MM.1S (cell line): ENCODE results near the gene RASGRP4.

Experiments
- DNase-seq: peaks from one replicate; pipeline ENCODE4 v3.0.0-alpha.2; 2015
- H2AFZ ChIP-seq: fragments of 300-600 bp; sonication (generic); 2 replicates; pipeline ENCODE4 v1.6.0; 2016; ENCODE audit warnings: antibody characterized with exemption, low read length
- H3F3A ChIP-seq: fragments of 300-600 bp; sonication (generic); 2 replicates; pipeline ENCODE4 v1.6.1; 2016; ENCODE audit warnings: mild to moderate bottlenecking, antibody characterized with exemption, low read length, moderate library complexity, mixed read lengths; ENCODE audit not compliant: insufficient read depth
- H3K27ac ChIP-seq: fragments of 300-600 bp; sonication (generic); 2 replicates; pipeline ENCODE4 v1.5.1; 2016; ENCODE audit warnings: mild to moderate bottlenecking, low read length
- H3K27me3 ChIP-seq: fragments of 300-600 bp; sonication (generic); replicated peaks from 2 replicates; pipeline ENCODE4 v1.6.0; 2016; ENCODE audit warnings: low read length; ENCODE audit not compliant: insufficient read depth
- H3K36me3 ChIP-seq: fragments of 300-600 bp; sonication (generic); replicated peaks from 2 replicates; pipeline ENCODE4 v1.6.1; 2016; ENCODE audit warnings: mild to moderate bottlenecking, low read length, mixed read lengths; ENCODE audit not compliant: insufficient read depth
- H3K4me1 ChIP-seq: fragments of 300-600 bp; sonication (generic); 2 replicates; pipeline ENCODE4 v1.6.1; 2016; ENCODE audit warnings: low read length, mixed read lengths
- H3K4me2 ChIP-seq: fragments of 300-600 bp; sonication (generic); 2 replicates; pipeline ENCODE4 v1.6.0; 2016; ENCODE audit warnings: low read depth, low read length
- H3K4me3 ChIP-seq: fragments of 300-600 bp; sonication (generic); 2 replicates; pipeline ENCODE4 v1.5.1; 2016; ENCODE audit warnings: low read length, mixed read lengths
- H3K79me2 ChIP-seq: fragments of 300-600 bp; sonication (generic); 2 replicates; pipeline ENCODE4 v1.6.1; 2016; ENCODE audit warnings: mixed run types, low read length, mixed read lengths
- H3K9ac ChIP-seq: fragments of 300-600 bp; sonication (generic); 2 replicates; pipeline ENCODE4 v1.6.1; 2016; ENCODE audit warnings: low read length, mixed read lengths
- H3K9me2 ChIP-seq: fragments of 300-600 bp; sonication (generic); replicated peaks from 2 replicates; pipeline ENCODE4 v1.6.1; 2016; ENCODE audit warnings: mild to moderate bottlenecking, low read length, mixed read lengths; ENCODE audit not compliant: insufficient read depth
- H3K9me3 ChIP-seq: fragments of 300-600 bp; sonication (generic); replicated peaks from 2 replicates; pipeline ENCODE4 v1.6.1; 2016; ENCODE audit warnings: mild to moderate bottlenecking, low read length, mixed read lengths; ENCODE audit not compliant: insufficient read depth
- H4K20me1 ChIP-seq: fragments of 300-600 bp; sonication (generic); 2 replicates; pipeline ENCODE4 v1.6.1; 2016; ENCODE audit warnings: mild to moderate bottlenecking, low read length, moderate library complexity, mixed read lengths; ENCODE audit not compliant: insufficient read depth
- CTCF ChIP-seq: fragments of 300-600 bp; sonication (generic); IDR thresholded peaks from 2 replicates; pipeline ENCODE4 v1.5.1; 2016; ENCODE audit warnings: antibody characterized with exemption, low read length, mixed read lengths
- EZH2 ChIP-seq: fragments of 300-600 bp; sonication (generic); optimal IDR thresholded peaks from 2 replicates; pipeline ENCODE3; 2017; ENCODE audit warnings: low read depth, mild to moderate bottlenecking, antibody characterized with exemption, low read length, mixed read lengths
- EZH2phosphoT487 ChIP-seq: fragments of 300-600 bp; sonication (generic); IDR thresholded peaks from 2 replicates; pipeline ENCODE4 v1.6.1; 2018; ENCODE audit warnings: antibody characterized with exemption, low read length

Gene RASGRP4

GRCh38 chr19:38376576-38376975 is 49.4 kb downstream of the RASGRP4 start:
- H3K4me2 ChIP-seq = peak overlapping the region; percentile 89; the same call in 1 of the 2 replicates
- H3K79me2 ChIP-seq = peaks cover 41% of the 10 kb centered on the region
- H3K4me1 ChIP-seq = 0 out of 2 replicates have a peak, but pooled peaks cover 3% of the 10 kb centered on the region
- H3F3A ChIP-seq = no peaks in the 10 kb centered on the region
- no peak overlapping the region for H2AFZ ChIP-seq
- H3K9ac ChIP-seq = no peak overlapping the region
- no peak for TF ChIP-seq EZH2phosphoT487
- no peak for TF ChIP-seq EZH2
- no peak for TF ChIP-seq CTCF
- H3K27ac ChIP-seq = no peak overlapping the region
- no peaks in the 10 kb centered on the region for H3K36me3 ChIP-seq
- H3K4me3 ChIP-seq = no peak overlapping the region
- no peak for DNase-seq
- H4K20me1 ChIP-seq = no peaks in the 10 kb centered on the region
- no peaks in the 10 kb centered on the region for H3K9me3 ChIP-seq
- no peaks in the 10 kb centered on the region for H3K9me2 ChIP-seq
- no peaks in the 10 kb centered on the region; the same call in 1 of the 2 replicates for H3K27me3 ChIP-seq

DNA sequence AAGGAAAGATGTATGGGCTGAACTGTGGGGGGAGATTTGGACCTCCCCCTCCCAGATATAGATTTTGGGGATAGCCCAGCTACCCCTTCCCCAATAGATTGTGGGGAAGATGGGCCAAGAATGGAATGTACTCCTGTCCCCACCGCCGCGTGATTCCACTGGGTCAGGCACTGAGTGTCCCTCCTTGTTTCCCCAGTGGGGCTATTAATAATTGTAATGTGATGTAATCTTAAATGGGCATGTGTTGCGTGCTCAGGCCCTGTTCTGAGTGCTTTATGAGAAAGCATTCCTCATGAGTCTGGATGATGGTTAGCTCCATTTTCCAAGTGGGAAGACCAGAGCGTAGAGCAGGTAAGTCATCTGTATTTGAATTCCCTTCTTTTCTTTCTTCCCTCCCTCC is 50.3 kb downstream of the RASGRP4 start:
- DNase-seq = no peak
- no peaks in the 10 kb centered on the region for H3K36me3 ChIP-seq
- H3K27ac ChIP-seq = no peak overlapping the region
- H3K9me3 ChIP-seq = no peaks in the 10 kb centered on the region
- H2AFZ ChIP-seq = no peak overlapping the region
- peak overlapping the region; percentile 93 for H3K9ac ChIP-seq
- H3K4me3 ChIP-seq = peak overlapping the region; percentile 89
- no peak for TF ChIP-seq EZH2phosphoT487
- no peak for TF ChIP-seq EZH2
- no peak for TF ChIP-seq CTCF
- H4K20me1 ChIP-seq = no peaks in the 10 kb centered on the region
- no peaks in the 10 kb centered on the region for H3K9me2 ChIP-seq
- H3K4me2 ChIP-seq = peak overlapping the region; percentile 89
- H3K79me2 ChIP-seq = peaks cover 41% of the 10 kb centered on the region
- H3F3A ChIP-seq = no peaks in the 10 kb centered on the region
- H3K4me1 ChIP-seq = 0 out of 2 replicates have a peak, but pooled peaks cover 3% of the 10 kb centered on the region
- H3K27me3 ChIP-seq = no peaks in the 10 kb centered on the region; the same call in 1 of the 2 replicates

- no peak for TF ChIP-seq CTCF
- TF ChIP-seq EZH2phosphoT487 = no peak
- TF ChIP-seq EZH2 = no peak
- Histone ChIP-seq H3K9me2 (no peaks in the 10 kb centered on the region), H4K20me1 (no peaks in the 10 kb centered on the region)
These were observed 50.9 kb downstream of the RASGRP4 start for GRCh38 chr19:38375098-38375493.

More at GRCh38 chr19:38375098-38375493, 50.9 kb downstream of the RASGRP4 start:
- Histone ChIP-seq H3K9ac (peak overlapping the region; percentile 93), H3F3A (no peaks in the 10 kb centered on the region), H3K36me3 (no peaks in the 10 kb centered on the region), H3K4me2 (peak overlapping the region; percentile 89), H3K4me3 (peak overlapping the region; percentile 89), H3K79me2 (peaks cover 41% of the 10 kb centered on the region), H3K27me3 (no peaks in the 10 kb centered on the region; the same call in 1 of the 2 replicates), H3K9me3 (no peaks in the 10 kb centered on the region), H3K4me1 (0 out of 2 replicates have a peak, but pooled peaks cover 3% of the 10 kb centered on the region), H3K27ac (peak overlapping the region; percentile 55; the same call in 1 of the 2 replicates), H2AFZ (peak overlapping the region; percentile 63)
- no peak for DNase-seq
